NCI-H187 (cell line): Measurements from ENCODE around the gene MB.
A peak's percentile ranks its signal among the peaks of the same experiment; 100 is the strongest.

Experiments
- DNase-seq, 2 experiments: peaks; one replicate each; lab custom pipeline; 2025; lab: John Stamatoyannopoulos, UW

MB gene

DNA sequence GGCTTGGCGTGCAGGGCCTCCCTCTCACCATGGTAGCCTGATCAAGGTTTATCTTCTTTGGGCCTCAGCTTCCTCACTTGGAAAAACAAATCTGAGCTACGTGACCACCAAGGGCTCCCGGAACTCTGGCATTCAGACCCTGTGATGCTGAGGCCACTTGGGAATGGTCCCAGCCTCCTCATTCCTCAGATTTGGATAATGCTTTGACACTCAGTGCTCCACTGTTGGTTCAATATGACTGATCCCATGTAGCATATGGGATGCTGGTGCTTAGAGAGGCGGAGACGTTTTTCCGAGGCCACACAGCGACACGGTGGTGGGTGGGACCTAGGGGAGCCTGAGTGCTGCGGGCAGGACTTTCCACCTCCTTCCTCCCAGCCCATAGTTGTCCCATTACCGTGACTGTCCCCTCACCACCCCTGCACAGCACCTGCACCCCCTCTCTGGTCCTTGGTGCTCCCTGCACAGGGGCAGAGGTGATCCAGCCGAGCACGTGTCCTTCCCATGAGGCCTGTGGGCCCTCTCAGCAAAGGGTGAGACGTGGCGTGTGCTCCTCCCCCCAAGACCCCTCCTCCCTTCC is 23.1 kb downstream of the MB start:
- DNase-seq, result no peak

DNA sequence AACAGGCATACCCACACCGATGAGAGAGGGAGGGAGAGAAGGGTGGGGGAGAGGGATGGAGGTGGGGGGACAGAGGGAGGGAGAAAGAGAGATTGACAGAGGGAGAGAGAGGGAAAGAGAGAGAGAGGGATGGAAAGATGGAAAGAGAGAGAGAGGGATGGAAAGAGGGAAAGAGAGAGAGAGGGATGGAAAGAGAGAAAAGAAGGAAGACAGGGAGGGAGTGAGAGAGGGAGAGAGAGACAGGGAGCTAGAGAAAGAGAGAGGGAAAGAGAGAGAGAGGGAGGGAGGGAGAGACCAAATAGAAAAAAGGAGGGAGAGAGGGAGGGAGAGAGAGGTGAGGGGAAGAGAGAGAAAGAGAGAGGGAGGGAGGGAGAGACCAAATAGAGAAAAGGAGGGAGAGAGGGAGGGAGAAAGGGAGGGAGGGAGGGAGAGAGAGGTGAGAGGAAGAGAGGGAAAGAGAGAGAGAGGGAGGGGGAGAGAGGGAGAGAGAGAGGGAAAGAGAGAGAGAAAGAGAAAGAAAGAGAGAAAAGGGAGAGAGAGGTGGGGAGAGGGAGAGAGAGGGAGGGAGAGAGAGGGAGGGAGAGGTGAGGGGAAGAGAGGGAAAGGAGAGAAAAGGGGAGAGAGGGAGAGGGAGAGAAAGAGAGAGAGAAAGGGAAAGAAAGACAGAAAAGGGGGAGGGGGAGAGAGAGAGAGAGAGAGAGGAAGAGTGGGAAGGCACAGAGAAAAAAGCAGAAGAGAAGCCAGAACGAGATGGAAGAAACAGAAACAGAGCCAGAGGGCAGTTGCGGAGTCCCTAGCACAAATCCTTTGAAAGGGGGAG is 23.8 kb downstream of the MB start:
- DNase-seq, result no peak

DNA sequence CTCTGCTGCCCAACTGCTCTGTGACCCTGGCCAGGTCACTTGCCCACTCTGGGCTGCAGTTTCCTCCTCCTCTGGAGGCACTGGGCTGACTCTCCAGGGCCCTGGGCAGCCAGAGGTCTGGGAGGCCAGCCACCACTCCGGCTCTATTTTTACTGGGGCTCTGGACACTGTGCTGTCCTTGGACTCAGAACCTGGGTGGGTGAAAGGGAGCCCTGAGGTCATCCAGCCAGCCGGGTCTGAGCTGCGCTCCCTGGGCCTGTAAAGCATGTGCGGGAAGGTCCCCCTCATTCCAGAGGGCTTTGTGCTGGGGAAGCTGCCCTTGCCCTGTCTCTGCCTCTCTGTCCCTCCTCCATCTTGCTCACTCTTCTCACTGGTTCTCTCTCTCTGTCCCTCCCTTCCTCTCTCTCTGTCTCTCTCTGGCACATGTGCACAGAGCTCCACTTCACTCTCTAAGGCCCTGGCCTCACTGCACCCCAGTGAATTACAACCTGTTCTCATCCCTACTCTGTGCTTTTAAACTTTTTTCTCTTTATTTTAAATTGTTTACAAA is 24.6 kb downstream of the MB start:
- no peak for DNase-seq

DNA sequence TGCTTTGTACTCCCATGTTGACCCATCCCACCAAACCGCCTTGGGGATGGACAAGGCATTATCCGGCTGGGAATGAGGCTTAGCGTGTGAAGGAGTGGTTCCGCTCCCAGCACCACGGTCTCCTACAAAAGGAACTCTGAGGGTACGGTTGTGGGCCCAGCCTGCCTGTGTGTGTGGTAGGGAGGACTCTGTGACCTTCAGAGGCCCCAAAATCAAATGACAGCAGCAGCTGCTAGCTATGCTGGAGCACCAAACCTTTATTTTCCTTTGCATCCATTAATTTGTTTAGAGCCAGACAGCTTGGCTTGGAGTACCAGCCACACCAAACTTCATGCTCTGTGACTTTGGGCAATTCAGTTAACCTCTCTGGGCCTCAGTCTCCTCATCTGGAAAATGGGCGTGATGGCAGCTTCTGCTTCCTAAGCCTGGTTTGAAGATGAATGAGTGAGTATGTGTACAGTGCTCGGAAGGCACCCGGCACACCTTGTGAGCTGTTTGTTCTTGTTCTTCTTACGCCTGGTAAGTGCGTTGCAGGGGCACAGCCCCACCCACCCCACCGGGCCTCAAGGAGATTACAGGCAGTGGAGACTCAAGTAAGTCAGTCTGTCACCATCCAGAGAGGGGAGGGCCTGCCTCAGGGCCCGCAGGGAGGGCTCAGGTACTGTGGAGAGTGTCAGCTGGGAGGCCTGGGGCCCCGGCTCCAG is 25.3 kb downstream of the MB start:
- no peak for DNase-seq

DNA sequence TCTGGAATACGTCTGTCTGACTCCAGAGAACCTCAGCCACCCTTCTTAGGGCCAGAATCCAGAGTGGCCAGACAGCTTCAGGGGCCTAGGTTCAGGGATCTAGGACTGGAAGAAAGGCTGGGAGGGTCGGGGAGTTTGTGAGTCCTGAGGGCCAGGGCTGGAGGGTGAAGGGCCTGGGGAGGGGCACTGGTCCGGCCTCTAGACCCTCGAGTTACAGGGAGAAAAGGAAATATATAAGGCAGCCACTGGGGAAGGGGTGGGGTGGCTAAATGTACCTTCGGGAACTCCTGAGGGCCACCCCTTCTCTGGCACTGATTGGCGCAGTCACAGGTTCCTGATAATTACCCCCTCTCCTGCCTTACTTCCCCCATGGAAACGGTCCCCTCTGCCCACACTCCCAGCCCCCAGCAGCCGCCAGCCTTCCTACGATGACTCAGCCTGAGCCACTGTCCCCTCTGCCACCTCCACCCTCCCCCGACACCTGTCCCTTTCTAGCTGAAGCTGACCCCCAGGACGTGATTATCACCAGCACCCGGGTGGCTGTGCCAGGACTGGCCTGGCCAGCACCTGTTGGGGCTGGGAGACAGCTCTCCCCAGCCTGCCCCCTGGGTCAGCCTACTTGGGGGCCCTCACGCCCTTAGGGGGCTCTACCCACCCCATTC is 26.4 kb downstream of the MB start:
- no peak for DNase-seq

DNA sequence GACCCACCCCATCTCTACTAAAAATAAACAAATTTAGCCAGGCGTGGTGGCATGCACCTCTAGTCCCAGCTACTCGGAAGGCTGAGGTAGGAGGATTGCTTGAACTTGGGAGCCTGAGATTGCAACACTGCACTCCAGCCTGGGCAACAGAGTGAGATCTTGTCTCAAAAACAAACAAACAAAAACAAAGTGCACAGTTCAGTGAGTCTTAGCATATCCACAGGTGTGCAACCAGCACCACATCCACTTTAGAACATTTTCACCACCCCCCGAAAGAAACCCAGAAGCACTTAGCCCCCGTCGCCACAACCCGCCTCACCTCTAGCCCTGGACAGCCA is 27.4 kb downstream of the MB start:
- DNase-seq, result no peak

DNA sequence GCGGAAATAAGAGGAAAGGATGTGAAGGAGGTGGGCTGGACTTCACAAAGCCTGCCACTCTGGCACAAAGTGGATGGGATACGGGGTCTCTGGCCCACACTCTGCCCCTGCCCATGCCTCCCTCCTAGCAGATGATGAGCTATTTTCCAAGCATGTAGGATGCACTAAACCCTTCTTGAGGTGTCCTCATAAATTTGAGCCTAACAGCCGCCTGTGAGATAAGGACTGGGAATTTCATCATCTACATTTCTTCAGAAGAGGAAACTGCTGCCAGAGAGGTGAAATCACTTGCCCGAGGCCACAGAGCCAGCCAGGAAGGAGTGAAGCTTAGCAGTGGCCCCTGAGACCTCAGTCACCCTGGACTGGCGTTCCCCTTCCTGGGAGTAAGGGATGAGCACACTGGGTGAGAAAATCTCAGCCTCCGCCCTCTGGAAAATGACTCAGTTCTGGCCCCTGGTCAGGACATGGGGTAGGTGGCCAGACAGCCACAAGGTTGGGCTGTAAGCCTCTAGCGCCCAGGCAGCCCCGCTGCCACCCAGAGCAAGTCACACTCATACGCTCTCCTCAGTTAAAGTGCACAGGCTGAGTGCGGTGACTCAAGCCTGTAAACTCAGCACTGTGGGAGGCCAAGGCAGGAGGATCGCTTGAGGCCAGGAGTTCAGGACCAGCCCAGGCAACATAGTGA is 27.9 kb downstream of the MB start:
- no peak for DNase-seq

DNA sequence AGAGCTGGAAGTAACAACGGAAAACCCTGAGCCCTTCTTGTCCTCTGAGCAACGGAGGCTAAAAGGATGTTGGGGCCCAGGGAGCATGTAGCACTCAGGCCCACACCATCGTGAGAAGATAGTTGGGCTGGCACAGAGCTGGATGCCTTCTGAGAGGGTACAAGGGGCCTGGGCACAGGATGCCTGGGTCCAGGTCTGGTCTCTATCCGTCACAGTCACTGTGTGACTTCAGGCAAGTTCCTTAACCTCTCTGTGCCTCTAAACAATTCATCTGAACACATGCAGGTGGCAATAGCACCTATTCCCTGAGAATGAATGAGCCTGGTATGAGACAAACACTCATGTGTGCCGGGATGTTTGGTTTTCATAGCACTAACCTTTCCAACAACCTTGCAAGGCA is 29.2 kb downstream of the MB start:
- no peak for DNase-seq

DNA sequence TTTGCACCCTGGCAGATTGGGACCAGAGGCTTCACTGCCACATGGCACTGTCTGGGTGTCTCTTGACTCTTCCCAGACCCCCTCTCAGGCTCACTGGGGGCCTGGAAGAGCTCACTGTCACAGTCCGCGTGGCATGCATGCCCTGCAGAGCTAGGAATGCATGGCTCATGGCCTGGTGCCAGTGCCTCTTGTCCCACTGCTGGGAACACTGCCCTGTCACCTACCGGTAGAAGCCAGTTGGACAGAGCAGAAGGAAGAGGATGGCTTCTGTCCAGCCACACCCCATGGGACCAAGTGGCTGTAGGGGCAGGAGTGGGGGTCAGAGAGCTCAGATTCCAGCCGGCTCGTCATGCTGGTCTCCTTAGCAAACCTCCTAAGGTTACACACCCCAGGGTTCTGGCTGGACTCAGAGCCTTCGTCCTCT is 29.7 kb downstream of the MB start:
- no peak for DNase-seq

DNA sequence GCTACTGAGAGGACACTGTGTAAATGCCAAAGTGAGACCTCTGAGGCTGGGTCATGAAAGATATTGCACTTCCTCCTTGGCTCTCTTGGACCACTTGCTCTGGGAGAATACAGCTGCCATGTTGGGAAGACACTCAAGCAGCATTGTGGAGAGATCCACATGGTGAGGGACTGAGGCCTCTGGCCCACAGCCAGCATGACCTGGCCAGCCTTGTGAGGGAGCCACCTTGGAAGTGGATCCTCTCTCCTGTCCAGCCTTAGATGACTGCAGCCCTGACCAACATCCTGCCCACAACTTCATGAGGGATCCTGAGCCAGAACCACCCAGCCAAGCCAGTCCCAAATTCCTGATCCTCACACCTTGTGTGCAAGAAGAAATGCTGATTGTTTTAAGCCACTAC is 30.4 kb downstream of the MB start:
- DNase-seq, result no peak

DNA sequence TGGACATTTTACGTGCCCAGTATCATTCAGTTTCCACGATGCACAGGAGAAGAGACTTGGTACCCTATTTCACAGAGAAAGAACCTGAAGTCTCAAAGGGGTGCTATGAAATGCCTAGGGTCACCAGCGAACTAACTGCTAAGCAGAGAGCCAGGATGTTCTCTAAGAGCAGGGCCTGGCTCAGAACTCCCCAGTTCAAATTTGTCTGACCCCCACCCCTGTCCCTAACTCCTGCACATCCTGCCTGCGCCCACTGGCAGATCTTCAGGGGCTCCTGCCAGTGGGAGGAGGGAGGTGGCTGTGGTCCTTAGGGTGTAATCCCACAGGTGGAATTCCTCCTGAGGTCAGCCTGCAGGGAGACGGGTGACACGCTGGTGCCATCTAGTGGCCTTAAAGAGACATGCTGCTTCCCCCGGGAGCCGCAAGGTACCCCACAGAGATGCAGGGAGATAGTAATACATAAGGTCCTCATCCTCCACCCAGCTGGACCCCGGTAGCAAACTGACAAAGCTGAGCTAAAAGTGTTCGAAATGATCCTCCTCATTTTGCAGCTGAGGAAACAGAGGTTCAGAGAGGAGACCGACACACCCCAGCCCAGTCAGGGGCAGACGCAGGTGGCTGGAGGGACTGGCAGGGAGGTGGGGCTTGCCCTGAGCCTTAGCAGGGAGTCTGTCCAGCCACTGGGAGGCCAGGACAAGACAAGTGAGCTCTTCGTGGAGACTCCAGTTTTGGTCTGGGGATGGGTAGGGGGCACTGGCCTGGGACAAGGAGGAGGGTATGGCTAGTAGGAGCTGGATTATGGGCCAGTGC is 34.1 kb downstream of the MB start:
- peak in 1 of 2 experiments; percentile 2 for DNase-seq

DNA sequence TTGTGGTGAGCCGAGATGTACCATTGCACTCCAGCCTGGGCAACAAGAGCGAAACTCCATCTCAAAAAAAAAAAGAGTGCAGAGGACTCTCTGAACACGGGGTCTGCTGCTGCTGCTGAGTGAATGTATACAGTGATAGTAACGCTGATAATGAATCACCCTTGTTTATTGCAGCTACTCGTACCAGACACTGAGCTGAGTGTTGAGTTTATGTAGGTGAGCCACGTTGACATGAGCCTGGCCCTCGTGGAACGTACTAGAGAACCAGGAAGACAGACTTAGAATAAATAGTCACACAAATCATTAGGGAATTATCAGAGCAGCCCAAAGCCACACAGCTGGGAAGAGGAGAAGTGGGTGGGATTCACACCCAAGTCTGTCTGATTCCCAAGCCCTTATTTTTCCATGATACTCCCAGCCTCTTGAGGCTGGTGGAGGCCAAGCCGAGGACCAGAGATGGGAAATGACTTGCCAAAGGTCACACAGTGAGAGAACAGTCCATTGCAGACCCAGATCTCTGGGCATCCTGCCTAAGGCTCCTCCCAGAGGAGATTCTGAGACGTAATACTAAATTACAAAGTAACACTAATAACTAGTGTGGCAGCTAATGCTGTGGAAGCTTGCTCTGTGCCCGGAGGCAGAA is 34.8 kb downstream of the MB start:
- DNase-seq, result no peak

DNA sequence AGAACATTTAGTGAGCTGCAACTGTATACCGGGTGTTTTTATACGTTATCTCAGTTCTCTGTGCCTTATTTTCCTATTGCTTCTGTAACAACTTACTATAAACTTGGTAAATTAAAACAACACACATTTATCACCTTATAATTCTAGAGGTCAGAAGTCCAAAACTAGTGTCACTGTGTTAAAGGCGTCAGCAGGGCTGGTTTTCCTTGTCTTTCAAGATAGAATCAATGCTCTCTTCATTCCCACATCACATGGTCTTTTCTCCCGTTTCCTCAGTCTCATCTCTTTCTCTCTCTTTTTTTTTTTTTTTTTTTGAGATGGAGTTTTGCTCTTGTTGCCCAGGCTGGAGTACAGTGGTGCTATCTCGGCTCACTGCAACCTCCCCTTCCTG is 36.1 kb downstream of the MB start:
- no peak for DNase-seq

DNA sequence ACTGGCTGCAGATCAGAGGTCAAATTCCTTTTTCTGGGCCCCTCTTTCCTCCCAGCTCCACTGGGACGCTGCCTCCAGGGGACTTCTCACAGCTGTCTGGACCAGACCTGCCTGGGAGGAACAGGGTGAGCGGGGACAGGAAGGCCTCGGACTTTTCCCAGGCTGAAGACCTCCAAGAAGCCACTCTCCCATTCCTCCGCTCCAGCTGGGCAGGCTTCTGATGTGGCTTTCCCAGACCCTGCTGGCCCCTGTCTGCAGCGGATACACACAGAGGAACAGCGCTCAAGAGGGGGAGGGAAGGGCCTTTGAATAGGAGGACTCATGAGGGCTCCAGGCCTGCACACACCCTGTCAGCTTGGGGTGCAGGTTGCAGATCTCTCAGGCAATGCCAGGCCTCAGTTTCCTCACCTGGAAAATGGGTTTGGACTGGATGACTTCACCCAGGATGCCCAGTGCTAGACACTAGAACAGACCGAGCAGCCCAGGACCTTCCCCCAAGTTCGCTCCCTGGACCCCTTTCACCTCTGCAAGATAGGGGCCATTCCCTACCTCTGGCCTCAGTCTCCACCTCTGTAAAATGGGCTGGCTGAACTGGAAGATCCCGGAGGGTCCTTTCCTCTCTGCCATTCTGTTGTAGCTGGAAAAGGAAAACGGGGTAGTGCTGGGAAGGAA is 36.6 kb downstream of the MB start:
- DNase-seq, result no peak

DNA sequence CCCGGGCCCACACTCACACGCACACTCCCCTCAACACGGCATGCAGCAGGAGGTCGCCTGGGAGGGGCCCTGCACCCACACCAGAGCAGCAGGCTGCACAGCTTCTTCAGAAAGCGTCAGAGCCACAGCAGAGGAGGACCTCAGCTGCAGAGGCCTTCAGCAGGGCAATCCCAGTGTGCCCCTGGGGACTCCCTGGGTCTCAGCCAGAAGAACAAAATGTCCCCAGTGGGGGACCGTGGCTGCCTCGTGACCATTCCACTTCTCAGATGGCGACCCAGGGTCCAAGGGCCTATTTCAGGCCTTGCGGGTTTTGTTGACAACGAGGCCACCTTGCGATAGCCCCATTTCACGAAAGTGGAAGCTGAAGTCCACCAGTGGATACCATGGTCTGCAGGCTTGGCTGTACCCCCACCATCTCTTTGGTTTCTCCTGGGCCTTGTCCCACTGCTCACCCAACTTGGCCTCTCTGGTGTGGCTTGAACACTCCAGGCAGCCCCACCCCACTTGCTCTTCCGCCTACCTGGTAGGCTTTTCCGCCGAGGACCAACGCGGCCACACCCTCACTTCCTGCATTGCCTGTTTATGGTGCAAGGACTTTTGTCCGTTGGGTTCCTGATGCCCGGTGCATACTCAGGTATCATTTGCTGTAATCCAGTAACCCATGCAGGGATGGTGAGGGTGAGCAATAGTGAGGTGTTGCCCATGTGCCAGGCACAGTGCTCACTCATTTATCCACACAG is 38.1 kb downstream of the MB start:
- no peak for DNase-seq

DNA sequence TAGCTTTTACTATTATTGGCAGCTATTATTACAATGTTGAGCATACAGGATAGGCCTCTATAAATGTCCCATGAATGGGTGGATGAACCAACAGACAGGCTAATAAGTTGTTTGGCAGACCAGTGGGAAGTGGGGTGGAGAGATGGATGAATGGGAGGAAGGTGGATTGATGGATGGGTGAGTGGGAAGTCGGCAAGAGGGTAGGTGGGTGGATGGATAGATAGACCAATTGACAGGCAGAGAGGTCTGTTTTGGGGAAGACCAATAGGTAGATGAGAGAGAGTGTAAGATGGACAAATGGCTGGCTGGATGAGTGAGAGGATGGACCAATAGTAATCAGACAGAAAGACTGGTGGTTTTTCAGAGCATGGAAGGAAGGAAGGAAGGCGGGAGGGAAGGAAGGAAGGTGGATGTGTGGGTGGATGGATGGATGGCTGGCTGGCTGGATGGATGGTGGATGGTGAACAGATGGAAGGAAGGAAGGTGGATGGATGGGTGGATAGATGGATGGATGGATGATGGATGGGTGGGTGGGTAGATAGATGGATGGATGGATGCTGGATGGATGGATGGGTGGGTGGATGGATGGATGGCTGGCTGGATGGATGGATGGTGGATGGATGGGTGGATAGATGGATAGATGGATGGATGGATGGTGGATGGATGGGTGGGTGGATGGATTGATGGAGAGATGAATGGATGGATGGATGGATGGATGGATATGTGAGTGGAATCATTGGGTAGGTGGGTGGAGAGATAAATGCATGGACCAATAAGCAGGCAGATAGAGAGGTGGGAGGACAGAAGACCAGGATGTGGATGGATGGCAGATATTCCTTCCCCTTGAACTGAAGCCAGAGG is 39.1 kb downstream of the MB start:
- no peak for DNase-seq

DNA sequence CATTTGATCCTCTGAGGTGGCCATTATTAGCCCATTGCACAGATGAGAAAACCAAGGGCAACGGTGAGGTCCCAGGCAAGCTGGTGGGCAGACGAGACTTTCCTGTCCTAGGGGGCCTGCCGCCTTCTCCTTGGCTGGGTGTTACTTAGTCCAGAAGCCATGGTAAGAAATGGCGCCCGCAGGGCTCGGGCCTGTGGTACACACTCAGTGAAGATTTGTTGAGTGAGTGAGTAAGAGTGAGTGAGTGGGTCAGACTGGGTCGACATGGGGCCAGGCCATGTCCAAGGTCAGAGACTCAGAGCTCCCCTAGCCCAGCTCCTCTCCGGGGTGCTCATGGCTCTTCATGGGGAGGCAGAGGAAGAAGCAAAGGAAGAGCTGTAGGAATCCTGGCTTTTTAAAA is 40.5 kb downstream of the MB start:
- DNase-seq, result no peak

DNA sequence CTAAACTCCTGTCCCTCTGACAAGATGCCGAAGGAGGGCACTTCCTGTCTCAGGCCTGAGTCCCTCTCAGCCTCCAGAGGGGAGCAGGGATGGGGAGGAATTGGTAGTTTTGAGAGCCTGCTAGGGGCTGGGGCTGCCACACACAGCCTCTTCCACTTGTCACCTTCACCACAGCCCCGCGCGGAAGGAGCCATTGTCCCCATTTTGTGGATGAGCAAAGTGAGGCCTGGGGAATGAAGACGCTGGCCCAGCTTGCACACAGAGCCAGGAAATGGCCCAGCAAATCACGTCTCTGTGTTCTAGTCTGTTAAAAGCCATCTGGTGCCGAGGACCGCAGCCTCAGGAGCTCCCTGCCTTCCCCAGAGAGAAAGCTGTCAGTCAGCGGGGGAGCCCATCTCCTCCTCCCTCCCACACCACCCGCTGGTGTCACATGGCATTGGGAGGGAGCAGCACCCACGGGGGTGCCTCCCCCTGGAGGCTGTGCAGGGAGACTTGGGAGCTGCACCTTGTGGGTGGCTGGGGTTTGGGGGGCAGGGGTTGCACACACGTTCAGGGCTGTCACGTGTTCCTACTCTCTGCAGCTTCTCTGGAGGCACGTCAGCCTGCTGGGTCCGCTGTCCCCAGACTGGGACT is 41.9 kb downstream of the MB start:
- no peak for DNase-seq
